HPDE6-E6E7 (cell line): ENCODE data around the gene ZNF813.

Experiments used
- DNase-seq: peaks from one replicate; pipeline ENCODE4 v3.0.0; 2011; ENCODE audit warnings: missing footprints; ENCODE audit errors: extremely low spot score

The ZNF813 gene

GRCh38 chr19:53520547-53521372 lies 53.2 kb downstream of the ZNF813 start:
- peak; percentile 96 for DNase-seq

GRCh38 chr19:53521373-53522202 lies 54.1 kb downstream of the ZNF813 start:
- no peak for DNase-seq

DNA sequence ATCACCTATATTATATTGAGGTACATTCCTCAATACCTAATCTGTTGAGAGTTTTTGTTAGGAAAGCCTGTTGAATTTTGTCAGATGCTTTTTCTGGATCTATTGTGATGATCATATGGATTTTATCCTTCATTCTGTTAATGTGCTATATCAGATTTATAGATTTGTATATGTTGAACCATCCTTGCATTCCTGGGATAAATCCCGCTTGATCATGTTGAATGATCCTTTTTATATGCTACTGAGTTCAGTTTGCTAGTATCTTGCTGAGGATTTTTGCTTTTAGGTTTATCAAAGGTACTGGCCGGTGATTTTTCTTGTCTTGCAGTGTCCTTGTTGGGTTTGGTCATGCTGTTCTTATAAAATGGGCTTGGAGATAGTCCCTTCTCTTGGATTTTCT lies 58.4 kb downstream of the ZNF813 start:
- DNase-seq = no peak

DNA sequence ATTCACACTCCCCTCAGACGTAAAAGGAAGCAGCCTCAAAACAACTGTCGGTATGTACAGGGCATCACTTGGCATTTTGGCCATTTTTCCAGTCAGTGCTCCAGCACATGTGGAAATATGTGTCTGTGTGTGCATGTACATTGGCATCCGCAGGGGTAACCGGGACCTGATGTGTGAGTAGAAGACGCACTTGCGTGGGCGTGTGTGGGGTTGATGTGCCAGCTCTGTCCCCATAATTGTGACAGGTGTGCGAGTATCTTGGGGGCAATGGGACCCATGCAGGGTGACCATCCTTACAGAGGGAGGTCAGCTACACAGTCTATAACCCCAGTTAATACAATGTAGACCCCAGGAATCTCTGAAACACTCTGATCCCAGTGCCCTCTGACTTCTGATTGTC lies 63.1 kb downstream of the ZNF813 start:
- no peak for DNase-seq

DNA sequence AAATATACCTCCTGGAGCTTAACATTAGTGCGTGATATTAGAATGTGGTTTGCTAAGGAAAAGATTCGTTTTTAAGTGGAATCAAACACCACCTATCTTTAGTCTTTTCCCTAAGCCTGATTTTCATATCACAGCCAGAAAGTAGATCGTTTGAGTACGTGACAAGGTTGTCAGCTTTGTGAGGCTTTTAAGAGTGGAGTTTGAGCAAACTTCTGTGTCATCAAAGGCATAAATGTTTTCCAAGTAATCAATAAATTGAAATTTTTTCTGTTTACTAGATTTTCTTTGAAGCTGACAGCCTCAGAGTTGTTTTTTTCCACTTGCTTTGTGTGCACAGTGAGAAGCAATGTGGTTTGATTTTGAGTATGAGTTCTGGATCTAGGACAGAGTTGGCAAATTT lies 63.9 kb downstream of the ZNF813 start:
- no peak for DNase-seq

- DNase-seq = no peak
Measured at GRCh38 chr19:53532362-53532761, 64.8 kb downstream of the ZNF813 start.

- no peak for DNase-seq
Measured at GRCh38 chr19:53536225-53536548, 68.7 kb downstream of the ZNF813 start.

- no peak for DNase-seq
Measured at GRCh38 chr19:53537121-53537520, 69.6 kb downstream of the ZNF813 start.

DNA sequence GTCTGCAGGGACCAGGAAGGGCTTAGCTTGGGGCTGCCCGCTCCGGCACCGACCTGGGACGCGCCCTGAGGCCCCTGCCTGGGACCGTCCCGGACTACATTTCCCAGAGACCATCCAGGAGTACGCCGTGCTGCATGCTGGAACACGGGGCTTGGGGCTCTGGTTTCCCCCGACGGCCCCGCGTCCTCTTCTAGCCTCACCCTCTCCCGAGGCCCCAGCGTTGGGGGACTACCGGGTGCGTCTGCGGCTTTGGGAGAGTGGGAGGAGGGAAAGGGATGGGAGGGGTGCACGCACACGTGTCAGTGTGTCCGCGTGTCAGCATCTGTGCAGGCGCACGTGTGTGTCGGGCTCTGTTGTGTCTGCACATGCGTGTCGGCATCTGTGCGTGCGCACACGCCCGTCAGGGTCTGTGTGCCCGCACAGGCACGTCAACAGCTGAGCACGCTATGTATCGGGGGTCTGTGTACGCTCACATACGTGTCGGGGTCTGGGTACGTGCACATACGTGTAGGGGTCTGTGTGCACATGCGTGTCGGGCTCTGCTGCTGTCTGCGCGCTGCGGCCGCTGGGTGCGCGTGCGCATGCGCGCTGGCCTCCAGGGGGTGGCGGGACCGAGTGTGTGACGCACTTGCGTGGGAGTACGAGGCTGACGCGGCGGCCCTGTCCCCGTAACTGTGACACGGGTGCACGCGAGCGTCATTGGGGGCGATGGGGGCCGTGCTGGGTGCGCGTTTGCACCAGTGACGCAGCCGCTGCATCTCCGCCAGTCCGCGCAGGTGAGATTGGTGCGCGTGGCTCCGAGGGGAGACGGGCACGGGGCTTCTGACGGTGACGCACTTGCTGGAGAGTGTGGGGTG lies 70.2 kb downstream of the ZNF813 start, which contains the start of gene ZNF331:
ZNF331 (plus strand) TSS at position 625 of the 857 bp plus-strand sequence. CDS start 31,232 bp downstream, outside the sequence.
- peak; percentile 49 for DNase-seq

DNA sequence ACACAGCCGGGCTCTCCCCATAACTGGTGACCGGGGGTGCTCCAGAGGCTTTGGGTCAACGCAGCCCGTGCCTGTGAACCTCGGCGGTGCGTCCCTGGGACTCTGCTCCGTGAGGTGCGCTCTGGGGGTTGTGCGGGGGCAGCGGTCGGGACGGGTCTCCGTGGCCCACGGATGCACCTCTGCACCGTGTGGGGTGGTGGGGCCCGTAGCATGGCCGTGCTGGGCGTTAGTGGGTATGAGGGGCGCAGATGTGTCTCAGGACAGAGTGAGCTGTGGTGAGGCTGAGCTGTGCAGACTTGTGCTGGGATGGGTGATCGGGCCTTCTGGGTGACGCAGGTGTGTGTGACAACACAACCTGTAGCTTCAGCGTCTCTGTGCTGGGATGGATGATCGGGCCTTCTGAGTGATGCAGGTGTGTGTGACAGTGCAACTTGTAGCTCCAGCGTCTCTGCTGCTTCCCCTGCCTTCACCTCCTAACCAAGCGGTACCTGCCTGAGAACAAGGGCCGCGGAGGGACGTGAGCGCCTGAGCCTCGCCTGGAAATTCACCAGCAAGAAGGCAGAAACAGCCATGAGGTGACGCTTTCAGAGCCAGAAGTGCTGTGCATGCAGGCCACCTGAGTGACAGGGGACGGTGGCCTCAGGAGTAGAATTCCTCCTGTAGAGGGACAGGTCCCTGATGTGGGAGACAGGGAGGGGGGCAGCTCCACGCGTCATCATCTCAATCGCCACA lies 71.0 kb downstream of the ZNF813 start:
- DNase-seq = no peak

DNA sequence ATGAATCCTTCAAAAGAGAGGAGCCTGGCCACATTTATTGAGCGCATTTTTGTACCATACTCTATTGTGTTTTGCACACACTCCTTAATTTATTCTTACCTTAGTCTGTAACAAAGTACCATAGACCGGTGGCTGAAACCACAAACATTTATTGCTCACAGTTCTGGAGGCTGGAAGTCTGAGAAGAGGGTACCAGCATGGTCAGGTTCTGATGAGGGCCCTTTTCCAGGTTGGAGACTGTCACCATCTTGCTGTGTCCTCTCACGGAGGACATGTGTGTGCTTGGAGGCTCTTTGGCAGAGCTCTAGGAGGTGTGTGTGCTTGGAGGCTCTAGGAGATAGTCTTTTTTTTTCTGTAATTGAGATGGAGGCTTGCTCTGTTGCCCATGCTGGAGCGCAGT lies 72.6 kb downstream of the ZNF813 start:
- no peak for DNase-seq

DNA sequence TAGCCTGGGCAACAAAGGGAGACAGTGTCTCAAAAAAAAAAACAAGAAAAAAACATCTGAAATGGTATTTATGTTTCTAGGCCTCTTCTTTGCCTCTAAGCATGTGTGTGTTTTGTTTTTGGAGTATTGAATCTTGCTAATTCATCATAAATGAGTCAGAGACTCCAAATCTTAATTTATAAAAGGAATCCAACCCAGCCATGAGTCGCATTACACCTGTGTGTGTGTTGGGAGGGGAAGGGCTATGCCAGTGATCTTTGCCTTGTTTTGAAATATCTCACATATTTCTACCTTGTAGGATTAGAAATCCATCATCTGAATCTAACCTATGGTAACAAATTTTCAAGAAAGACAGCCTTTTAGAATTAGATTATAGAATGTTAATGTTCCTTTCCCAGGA lies 74.4 kb downstream of the ZNF813 start:
- no peak for DNase-seq

GRCh38 chr19:53545271-53546065 lies 77.9 kb downstream of the ZNF813 start:
- peak; percentile 69 for DNase-seq
